ENCODE results near the gene OST4.
"Not testable (repeated sequence)": the region's sequence is repeated elsewhere in the genome, so short reads cannot be mapped to it uniquely, and the experiment has no call there.

Gene OST4

DNA sequence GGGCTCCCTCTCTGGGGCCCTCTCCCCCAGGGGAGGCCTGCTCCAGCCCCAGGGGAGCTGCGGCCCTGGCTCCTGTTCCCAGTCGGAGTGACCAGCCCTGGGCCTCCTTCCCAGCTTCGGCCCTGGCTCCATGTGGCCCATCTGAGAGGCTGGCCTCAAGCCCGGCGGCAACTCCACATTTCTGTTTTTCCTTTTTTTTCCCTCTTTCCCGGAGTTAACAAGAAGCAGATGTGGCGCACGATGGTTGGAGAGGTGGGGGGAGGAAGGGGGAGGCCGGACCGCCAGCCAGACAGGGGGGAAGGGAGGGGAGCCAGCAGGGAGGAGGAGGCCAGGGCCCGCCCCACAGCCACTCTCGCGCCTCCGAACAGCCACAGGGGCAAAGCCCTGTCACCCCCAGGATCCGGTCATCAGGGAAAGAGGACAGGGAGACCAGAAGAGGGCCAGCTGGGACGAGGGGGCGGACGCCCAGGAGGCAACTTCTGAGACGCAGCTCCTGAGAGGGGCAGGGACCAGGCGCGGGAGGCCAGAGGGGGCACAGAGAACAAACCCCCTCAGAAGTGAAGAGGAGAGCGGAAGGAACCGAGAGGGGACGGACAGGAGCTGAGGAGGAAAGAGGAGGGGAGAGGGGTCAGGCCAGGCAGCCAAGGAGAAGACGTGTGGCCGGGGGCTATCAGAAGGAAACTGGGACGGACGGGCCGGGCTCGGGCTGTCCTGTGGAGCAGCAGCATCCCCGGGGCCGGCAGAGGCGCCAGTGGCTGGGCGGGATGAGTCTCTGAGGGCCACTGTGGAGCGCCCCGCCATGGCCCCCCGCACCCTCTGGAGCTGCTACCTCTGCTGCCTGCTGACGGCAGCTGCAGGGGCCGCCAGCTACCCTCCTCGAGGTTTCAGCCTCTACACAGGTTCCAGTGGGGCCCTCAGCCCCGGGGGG, 7.1 kb upstream of the OST4 start, which contains the start of gene EMILIN1:
TSS of gene EMILIN1 (plus strand) at position 349 of the 928 bp plus-strand sequence. CDS start at position 800, 451 bp downstream.
- peak; percentile 51 for DNase-seq

DNA sequence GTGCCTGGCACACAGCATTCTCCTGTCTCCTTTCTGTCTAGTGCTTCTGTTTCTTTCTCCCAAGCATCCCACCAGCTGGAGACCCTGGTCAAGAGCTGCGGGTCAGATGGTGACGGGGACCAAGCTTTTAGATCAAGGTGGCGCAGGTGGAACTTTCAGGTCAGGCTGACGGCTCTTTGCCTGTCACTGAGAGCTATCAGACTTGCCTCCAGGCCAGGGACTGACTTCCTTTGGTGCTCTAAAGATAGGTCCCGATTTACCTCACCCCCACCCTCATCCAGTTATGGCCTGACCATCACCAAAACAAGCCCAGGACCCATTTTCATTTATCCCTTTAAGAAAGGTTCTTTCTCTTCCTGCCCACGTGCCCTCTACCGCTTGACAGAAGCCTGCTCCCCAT, 5.8 kb upstream of the OST4 start:
- DNase-seq = no peak

DNA sequence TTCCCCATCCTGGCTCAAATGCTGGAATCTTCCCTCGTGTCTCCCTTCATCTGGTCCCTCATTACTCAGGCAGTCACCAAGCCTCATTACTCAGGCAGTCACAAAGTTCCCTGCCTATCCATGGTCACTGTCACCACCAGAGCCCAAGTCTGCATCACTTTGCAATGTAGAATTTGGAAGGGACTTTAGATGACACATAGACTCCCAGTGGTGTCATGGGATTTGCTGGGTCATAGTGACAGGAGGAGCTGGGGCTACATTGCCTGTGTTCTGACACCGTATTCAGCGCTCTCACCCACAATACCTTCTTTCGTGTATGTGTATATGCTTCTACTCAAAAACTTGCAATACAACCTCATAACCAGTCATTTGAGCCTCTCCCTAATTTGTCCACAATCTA, 4.9 kb upstream of the OST4 start:
- DNase-seq = no peak

DNA sequence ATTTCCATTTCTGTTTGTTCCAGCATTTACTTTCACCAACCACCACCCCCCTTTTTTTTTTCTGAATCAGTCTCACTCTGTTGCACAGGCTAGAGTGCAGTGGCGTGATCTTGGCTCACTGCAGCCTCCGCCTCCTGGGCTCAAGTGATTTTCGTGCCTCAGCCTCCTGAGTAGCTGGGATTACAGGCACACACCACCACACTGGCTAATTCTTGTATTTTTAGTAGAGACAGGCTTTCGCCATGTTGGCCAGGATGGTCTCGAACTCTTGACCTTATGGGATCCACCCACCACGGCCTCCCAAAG, 4.1 kb upstream of the OST4 start:
- DNase-seq = not testable (repeated sequence)

DNA sequence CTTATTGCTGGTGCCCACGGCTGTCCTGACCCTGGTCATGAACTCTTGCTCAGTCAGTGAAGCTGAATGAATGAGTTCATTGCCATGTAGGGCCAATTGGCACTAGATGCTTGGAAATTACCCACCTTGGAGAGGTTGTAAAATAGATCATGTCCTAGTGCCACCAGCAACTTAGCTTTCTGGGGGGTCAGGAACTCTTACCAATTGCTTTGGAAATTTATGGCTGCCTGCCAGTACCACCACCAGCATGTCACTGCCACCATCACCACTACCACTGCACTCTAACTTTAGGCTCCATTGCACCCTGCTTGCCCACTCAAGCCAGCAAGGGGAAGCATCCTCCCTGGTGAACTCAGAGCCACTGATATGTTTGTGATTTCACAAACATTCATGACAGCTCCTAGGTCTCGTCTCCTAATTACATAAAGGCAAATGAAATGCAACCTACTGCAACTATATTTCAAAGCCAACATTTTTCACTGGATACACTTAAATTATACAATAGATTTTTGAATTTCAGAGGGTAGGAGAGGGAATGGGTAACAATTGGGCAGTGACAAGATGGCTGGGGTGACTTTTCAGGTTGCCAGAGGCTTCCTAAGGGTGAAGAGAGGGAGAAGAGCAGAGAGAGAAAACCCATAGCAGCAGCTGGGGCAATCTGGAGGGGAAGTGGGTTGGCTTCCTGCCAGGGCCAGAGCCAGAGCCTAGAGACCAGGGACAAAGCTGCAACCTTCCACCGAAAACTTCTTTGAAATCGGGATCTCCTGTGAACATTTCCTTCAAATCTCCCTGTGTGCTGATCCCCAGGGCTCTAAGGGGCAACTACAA, 3.5 kb upstream of the OST4 start:
- DNase-seq = no peak

DNA sequence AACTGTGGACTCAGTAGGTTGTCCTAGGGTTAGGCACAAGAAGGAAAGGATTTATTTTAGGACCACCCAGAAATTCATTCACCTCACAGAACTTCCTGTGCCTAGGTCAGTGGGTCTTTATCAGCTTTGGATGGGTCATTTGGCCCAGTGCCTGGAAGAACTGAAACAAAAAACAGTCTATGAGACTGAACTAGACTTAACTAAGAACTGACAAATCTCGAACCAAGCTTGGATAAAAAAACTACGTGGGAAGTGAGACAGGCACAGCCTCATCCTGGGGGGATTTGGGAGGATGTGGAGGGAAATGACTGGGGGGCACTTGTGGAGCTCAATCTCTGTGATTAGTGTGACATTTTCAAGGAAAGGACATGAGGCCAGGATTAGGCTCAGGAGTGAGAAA, 2.3 kb upstream of the OST4 start:
- no peak for DNase-seq

DNA sequence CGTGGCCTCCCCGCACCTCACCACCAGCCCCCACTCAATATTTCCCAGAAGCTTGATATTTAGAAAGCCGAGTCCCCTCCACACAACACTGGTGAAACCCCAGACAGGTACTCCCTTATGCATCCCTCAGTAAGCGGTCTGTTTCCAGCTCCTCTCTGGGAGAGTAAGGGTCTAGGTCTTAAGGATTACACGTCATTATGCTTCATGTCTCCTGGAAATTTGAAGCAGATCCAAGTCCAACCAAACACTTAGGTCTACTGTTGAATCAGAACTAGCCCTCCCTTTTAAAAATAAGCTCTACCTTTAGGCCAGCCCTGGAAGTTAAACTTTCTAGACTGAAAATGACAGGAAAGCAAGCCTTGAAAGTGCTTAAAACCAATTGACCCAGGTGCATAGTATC, 1.5 kb upstream of the OST4 start:
- DNase-seq = no peak

DNA sequence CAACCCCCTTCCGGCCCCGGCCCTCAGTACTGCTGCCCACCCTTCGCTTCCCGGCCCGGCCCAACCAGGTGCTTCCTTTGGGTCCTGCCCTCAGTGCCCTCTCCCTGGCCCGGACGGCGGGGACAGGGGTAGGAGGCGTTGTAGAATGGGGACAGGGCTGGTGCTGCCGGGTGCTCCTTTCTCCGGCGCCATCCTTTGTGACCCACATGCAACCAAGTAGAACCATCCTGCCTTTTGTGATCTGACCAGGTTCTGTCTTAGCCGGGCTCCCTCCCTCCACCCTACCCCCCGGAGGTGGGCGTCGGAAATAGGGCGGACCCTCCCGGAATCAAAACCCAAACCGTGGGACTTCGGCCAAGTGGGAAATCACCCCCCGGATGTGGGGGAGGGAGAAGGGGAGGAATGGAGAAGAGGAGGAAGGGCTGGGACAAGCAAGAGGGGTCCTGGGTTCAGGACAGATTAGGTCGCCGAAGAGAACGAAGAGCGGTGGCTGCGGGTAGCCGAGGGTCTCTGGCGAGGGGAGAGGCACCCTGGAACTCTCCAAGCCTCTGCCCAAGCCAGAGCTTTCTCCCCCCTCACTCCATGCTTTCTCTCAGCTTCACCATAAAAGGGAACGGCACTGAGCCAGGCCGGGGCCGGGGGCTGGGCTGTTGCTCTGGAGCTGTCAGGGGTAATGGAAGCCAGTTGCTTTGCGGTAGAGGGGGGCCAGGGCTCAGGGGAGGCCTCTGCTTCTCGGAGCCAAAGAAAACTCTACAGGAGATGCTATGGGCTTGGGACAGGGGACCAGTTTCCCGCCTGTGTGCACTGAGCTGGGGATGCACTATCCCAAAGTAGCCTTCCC, 756 bp upstream of the OST4 start:
- DNase-seq = no peak

DNA sequence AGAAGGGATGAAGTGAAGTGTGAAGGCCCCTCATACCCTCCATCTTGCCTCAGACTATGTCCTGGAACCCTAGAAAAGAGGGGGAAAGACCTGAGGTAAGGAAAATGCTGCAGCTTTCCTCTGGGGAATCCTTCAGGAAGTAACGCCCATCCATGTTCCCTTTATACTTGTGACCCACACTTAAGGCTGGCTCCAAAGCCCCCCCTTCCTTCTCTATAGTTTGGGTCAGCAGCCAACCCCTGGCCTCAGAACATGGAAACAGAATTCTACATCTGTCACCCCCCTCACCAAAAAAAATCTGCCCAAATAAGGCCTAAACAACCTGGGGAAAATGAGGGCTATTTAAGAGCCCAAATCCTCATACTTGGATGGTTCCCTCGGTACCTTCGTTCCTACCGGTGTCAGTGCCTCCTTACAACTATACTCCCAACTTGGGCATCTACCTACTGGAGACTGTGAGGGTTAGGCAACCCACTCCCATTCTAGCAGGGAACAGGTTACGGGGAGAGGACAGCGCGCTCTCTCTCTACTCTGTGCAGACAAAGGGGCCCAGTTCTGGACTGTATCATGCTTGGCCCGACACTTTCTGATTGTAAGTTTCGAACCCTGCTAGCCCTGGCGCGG, 689 bp downstream of the OST4 start:
- no peak for DNase-seq

DNA sequence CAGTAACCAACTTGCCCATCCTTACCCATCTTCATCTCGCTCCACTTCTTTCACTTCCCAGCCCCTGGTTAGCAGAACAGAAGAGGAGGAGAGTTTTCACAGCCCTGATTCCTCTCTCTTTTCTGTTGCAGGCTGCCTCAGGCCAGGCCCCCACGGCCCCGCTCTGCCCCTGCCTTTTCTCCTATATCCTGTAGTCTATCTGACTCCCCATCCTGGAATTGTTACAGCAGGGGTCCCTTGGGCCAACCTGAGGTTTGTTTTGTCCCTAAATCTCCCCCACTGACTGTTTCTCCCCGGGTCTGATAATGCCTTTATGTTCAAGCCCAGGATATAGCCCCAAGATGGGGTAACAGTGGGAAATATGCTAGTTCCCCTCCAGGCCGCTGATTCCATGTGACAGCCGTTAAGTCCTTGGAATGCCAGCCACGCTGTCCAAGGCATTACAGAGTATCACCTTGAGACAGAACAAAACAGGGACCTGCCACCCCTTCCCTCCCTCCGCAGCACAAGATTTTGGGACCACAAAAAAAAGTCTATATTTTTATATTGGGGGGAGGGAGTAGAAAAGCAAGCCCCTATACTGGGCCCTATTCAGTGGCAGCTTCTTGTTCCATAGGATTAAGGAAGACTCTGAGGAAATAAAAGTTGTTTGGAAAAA, 1.4 kb downstream of the OST4 start:
- no peak for DNase-seq

DNA sequence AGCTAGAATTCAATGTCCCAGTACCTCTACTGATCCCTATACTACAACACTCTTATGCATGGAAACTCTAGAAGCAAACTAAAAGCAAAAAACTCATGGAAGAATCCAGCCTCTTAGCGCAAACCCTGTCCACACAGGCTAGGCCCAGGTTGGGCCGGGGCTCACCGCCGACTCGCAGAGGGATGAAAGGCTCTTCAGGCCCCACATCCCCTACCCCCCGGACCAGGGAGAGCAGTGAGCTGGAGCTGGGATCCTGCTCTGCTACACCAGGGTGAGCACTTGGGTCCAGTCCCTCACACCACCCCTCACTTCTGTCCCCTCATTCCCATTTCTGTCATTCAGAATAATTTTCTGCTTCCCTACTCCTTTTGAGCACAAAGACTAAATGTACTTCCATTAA, 2.0 kb downstream of the OST4 start:
- DNase-seq = no peak

DNA sequence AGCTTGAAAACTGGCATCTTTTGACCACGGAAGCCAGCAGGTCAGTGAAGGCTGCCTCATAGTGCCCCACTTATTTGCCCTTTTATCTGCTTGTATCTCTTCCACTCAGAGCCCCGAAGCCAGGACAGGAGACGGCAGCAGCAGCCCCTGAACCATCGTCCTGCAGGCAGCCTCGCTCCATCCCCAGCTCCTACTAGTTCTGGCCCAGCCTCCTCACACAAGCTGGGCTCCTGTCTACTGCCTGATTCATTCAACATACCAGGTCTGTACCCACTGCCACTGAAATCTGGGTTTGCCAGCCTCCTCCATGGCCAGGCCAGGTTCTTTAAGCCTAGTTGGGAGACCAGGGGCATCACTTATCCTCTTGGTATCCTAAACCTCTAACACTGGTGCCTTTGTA, 4.1 kb downstream of the OST4 start:
- no peak for DNase-seq

DNA sequence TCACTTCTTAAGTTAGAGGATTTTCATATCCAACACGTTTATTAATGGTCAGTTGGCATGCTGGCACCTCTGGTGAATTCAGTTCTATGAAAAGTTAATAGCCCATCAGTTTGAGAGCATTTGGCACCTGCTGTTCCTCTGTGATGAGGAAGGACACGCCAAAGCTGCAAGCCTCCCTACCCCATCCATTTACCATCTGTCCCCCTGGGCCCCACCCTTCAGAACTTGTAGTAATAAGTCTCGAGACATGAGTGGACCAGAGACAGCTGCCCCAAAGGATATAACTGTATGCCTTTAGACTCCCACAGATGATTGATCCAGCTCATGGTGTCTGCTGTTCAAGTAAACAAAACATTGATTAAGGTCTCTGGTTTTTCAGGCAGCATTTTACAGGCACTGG, 6.3 kb downstream of the OST4 start:
- DNase-seq = no peak

DNA sequence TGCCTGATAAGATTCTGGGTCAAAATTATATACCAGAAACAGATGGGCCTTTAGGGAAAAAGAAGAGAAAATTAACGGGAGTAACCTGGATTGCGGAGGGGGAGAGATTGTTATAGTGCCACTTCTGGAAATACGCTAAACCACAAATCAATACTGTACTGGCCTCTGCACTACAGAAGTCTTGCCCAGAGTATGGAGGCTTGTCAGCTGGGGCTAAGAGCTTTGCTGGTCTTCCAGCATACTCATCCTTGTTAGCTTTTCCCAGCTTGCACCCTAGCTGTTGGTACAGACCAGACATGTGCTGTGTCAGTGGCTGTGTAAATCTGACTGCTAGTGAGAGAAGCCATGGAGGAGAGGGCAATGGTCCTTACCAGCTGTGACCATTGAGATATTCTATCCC, 11.1 kb downstream of the OST4 start:
- no peak for DNase-seq

DNA sequence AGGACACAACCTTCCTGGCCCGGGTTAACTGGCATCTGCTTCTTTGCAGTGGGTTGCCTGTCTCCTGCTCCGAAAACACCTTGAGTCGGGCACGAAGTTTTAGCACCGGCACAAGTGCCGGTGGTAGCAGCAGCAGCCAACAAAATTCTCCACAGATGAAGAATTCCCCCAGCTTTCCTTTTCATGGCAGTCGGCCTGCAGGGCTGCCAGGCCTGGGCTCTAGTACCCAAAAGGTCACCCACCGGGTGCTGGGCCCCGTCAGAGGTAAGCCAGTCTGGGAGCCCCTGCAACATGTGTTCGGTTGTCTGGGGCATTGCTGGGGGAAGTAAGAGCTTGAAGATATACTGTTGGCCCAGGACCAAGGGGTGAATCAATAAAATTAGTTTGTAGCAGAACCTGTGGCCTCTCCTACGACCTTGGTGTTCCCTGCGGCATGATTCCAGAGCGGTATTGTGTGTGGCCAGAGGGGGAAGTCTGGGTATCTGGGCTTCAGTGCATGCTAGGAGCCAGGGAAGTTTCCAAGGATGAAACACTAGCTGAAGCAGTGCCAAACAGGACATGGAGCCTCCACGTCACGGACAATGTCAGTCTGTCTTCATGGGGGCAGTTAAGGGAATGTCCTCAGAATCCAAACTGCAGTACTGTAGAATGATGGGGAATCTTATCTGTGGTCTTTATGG, 12.2 kb downstream of the OST4 start:
- DNase-seq = no peak

DNA sequence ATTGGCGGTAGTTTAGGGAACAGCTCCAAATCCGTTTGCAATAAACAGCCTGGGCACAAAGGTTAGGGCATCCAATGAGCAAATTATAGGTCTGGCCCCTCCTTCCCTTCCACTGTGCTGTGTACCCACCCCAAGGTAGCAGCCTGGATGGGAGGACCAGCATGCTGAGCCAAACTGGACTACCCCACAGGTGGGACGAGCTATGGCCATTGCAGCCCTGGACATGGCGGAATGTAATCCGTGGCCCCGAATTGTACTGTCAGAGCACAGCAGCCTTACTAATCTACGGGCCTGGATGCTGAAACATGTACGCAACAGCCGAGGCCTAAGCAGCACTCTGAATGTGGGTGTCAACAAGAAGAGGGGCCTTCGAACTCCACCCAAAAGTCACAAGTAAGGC, 13.2 kb downstream of the OST4 start:
- DNase-seq = no peak

DNA sequence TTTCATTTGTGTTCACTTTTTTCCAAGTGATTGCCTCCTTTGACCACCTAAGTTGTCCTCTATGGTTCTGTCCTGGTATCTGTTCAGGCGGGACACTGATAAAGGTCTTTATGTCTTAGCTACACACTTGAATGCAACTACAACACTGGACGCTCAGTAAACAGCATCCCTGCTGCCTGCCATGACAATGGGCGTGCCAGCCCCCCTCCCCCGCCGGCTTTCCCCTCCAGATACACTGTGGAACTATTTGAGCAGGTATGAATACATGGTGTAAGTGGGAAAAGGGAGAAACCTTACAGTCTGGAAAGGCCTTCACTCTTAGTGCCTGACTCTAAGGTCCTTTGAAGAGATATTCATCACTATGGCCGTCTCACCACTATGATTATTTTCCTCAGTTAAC, 14.3 kb downstream of the OST4 start:
- DNase-seq = no peak

DNA sequence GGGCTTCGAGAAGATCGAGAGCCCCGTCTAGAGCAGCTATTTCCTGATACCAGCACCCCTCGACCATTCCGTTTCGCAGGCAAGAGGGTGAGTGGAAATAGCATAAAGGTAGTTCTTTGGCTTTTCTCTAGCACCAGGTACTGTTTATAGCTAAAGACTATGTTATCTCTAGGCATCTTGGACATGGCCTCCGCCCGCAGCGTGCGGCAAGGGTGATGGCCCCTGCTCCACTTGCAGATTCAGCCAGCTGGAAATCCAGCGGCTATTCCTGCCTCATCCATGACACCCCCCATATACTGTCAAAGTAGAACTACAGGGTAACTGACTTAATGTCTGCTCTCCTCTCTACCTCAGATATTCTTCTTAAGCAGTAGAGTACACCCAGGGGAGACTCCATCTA, 16.7 kb downstream of the OST4 start:
- no peak for DNase-seq

DNA sequence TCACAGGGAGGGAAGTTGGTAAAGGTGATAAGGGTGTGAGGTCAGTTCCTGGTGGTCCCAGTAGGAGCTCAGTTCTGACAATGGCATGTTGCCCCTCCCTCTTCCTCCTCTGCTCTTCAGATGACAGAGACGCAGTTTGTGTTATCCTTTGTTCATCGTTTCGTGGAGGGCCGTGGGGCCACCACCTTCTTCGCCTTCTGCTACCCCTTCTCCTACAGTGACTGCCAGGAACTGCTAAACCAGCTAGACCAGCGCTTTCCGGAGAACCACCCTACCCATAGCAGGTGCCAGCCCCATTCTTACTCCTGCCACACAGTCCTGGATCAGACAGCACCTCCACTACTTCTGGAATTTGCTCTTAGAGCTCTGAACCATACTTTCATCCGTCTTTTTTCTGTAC, 17.7 kb downstream of the OST4 start:
- no peak for DNase-seq

DNA sequence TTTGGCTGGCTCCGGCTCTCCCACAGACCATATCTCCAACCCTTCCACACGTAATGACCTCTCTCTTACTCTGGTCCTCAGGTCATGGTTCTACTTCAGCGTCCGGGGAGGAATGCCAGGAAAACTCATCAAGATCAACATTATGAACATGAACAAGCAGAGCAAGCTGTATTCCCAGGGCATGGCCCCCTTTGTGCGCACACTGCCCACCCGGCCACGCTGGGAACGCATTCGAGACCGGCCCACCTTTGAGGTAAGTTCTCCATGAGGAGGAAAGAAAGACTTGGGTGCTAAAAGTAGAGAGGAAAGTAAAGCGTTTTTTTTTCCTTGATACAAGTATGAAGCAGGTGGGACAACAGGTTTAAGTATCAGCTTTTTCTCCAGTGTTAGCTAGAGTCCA, 18.1 kb downstream of the OST4 start:
- DNase-seq = no peak

DNA sequence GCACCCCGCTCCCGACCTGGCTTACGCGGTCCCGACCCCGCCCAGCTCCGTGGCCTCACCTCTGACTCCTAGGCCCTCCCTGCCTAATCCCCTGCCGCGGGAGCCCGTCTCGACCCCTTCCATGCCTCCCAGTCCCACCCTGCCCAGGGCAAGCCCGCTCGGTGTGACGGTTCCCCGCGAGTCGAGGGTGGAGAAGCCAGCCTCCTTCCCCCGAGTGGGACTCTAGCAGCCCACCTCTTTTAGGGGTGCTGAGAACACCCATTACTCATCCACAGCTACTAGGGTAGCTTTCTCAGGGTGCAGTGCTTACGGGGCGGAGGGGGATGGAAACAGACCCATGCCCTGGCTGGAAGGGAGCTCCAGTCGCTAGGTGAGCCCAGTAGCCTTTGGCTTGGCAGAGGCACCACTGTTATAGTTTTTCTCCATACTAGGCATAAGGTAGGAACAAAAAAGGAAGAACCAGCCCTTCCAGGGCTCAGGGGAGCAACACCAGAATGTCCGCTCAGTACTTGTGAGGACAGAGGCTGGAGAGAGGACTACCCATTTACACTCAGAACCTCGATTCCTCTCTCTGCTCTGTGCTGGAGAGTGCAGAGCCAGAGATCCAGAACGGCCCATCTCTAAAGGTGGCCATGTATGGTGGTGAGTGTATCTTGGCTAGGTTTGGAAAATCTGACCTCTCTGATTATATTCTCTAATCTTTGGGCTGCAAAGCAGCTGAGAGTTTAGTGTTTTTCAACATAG, 19.4 kb downstream of the OST4 start:
- DNase-seq = no peak
